Neutrophil (primary cell): ENCODE data around the gene EP400.

Experiments
- H3K27ac ChIP-seq: fragments of 200-600 bp; sonication (generic); 2 replicates; pipeline ENCODE4 v1.5.1; 2016; ENCODE audit warnings: mild to moderate bottlenecking, moderate library complexity
- H3K27me3 ChIP-seq: fragments of 200-600 bp; sonication (generic); 2 replicates; pipeline ENCODE4 v1.6.0; 2016; ENCODE audit warnings: mild to moderate bottlenecking
- H3K36me3 ChIP-seq: fragments of 200-600 bp; sonication (generic); 2 replicates; pipeline ENCODE4 v1.5.1; 2017
- H3K4me1 ChIP-seq, 2 experiments: fragments of 200-600 bp in 1 of 2; sonication (generic) in 1 of 2; 1 replicate in 1 of 2; 2 replicates in 1 of 2; pipeline versions ENCODE4 v1.5.1 to v1.6.1; 2013 to 2016; ENCODE audit warnings: low read depth in 1 of 2, low read length in 1 of 2, mild to moderate bottlenecking in 1 of 2, moderate library complexity in 1 of 2; ENCODE audit not compliant: control insufficient read depth in 1 of 2, insufficient read depth in 1 of 2
- H3K4me3 ChIP-seq, 2 experiments: fragments of 200-600 bp in 1 of 2; sonication (generic) in 1 of 2; 1 replicate in 1 of 2; 2 replicates in 1 of 2; pipeline ENCODE4 v1.5.1; 2013 to 2016; ENCODE audit warnings: low read depth in 1 of 2, low read length in 1 of 2, mild to moderate bottlenecking in 1 of 2, moderate library complexity in 1 of 2
- H3K9me3 ChIP-seq: fragments of 200-600 bp; sonication (generic); 2 replicates; pipeline ENCODE4 v1.5.1; 2016
- TF ChIP-seq, protein P1 (sequence below): fragments of 200-600 bp; sonication (generic); IDR thresholded peaks from 2 replicates; pipeline ENCODE4 v1.5.1; 2016; ENCODE audit warnings: antibody characterized with exemption

The EP400 gene

DNA sequence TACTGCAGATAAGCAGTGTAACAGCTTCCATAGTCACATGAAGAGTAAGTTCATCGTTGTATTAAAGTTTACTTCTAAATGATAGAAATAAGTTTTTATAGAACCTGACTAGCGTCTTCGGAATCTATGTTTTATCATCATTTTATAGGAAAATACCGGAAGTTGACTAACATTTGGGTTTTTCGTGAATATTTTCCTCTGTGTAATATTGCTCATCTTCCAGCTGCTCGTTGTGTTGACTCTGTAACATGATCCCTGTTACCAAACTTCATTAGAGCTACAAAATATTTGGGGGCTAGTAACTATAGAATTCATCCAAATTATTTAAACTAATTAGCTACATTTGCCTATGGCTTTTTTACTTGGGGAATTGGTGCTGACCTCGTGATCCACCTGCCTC is 157.2 kb downstream of the EP400 start:
- H3K9me3 ChIP-seq = no peaks in the 10 kb centered on the region
- H3K4me3 ChIP-seq = no peak overlapping the region
- TF ChIP-seq, protein P1, sequence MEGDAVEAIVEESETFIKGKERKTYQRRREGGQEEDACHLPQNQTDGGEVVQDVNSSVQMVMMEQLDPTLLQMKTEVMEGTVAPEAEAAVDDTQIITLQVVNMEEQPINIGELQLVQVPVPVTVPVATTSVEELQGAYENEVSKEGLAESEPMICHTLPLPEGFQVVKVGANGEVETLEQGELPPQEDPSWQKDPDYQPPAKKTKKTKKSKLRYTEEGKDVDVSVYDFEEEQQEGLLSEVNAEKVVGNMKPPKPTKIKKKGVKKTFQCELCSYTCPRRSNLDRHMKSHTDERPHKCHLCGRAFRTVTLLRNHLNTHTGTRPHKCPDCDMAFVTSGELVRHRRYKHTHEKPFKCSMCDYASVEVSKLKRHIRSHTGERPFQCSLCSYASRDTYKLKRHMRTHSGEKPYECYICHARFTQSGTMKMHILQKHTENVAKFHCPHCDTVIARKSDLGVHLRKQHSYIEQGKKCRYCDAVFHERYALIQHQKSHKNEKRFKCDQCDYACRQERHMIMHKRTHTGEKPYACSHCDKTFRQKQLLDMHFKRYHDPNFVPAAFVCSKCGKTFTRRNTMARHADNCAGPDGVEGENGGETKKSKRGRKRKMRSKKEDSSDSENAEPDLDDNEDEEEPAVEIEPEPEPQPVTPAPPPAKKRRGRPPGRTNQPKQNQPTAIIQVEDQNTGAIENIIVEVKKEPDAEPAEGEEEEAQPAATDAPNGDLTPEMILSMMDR = no peak
- H3K27ac ChIP-seq = no peak overlapping the region
- no peaks in the 10 kb centered on the region for H3K4me1 ChIP-seq
- no peaks in the 10 kb centered on the region for H3K27me3 ChIP-seq
- H3K36me3 ChIP-seq = peaks cover 22% of the 10 kb centered on the region

DNA sequence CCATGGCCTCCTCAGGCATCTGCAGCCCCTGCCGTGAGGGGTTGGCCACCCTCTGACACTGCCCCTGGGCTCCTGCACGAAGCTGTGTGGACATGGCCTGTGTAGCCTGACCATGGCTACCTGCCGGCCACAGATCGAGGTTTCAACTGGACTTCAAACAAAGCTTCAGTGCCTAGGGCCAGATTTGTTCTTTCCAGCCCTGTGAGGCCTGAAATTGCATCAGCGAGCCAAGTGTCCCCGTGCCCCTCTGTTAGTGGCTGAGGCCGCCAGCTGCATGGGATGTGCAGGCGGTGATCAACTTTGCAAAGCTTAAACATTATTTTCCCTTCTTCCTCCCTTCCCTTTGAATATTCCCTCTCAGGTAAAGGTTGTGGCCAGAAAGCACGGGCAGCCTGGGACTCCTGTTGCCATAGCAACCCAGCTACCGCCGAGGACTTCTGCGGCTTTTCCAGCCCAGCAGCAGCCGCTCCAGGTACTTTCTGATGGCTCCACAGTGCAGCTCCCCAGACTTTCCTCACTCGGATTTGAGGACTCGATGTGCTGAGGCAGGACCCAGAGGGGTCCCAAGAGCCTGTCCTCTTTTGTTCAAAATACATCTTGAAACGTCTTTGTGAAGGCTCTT is 158.6 kb downstream of the EP400 start:
- no peaks in the 10 kb centered on the region for H3K9me3 ChIP-seq
- TF ChIP-seq, protein P1 = no peak
- H3K27me3 ChIP-seq = no peaks in the 10 kb centered on the region
- H3K36me3 ChIP-seq = peaks cover 23% of the 10 kb centered on the region
- H3K4me1 ChIP-seq = no peaks in the 10 kb centered on the region
- H3K27ac ChIP-seq = no peak overlapping the region
- no peak overlapping the region for H3K4me3 ChIP-seq

DNA sequence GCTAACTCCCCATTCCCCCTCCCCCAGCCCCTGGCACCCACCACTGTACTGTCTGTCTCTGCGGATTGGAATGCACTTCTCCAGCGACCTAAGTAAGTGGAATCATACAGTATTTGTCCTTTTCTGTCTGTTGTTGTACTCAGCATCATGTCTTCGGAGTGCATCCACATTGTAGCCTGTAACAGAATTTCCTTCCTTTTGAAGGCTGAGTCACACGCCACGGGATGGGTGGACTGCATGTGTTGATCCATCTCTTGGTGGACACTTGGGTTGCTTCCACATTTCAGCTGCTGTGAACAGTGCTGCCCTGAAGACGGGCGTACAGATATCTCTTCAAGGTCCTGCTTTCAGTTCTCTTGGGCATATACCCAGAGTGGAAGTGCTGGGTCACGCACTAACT is 160.0 kb downstream of the EP400 start:
- H3K4me1 ChIP-seq = no peaks in the 10 kb centered on the region
- no peaks in the 10 kb centered on the region for H3K27me3 ChIP-seq
- TF ChIP-seq, protein P1 = no peak
- peaks cover 34% of the 10 kb centered on the region for H3K36me3 ChIP-seq
- no peaks in the 10 kb centered on the region for H3K9me3 ChIP-seq
- no peak overlapping the region for H3K27ac ChIP-seq
- H3K4me3 ChIP-seq = no peak overlapping the region

DNA sequence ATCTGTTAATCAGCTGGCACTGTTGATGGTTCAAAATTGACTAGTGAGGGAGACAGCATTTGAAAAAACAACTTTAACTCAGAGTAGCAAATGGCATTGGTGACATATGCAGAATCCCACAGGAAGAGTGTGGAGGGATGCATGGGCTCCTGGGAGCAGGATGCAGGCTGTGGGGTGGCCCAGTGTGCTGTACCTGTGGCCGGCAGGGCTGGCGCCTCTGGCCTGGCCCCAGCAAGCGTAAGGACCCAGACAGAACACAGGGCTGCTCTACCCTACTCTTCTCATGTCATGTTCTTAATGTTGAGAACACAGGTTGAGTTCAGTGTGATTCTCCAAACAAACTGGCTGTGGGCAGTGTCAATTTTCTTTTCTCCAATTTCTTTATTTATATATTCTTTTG is 160.9 kb downstream of the EP400 start:
- Histone ChIP-seq H3K36me3 (peaks cover 36% of the 10 kb centered on the region), H3K4me1 (no peaks in the 10 kb centered on the region), H3K27me3 (no peaks in the 10 kb centered on the region), H3K9me3 (no peaks in the 10 kb centered on the region), H3K4me3 (no peak overlapping the region), H3K27ac (no peak overlapping the region)
- TF ChIP-seq, protein P1 = no peak

DNA sequence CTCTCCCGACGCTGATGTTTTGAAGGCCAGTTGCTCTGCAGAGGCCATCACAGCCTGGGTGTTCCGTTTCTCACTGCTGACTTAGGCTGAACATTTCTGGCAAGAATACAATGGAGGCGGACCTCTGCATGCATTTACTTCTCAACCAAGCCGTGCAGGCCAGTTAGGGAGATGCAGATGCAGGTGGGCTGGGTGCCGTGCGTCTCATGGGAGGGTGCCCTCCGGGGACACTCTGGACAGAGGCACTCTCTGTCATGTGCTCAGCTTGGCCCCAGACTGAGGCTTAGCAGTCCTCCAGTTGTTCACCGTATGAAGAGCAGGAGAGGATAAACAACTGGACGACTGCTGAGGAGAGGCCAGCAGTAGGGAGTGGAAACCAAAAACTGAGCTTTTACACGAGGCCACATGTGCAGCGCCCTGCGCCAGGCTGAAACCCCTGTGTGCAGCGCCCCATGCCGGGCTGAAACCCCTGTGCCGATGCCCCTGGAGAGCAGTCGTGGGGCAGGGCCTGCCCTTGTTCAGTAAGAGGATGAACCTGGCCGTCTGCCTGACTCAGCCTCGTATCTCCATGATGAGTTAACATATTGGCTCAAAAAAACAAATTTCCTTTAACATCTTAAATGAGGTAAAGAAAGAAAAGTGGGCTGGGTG is 162.0 kb downstream of the EP400 start:
- Histone ChIP-seq H3K27me3 (no peaks in the 10 kb centered on the region), H3K4me3 (no peak overlapping the region), H3K9me3 (no peaks in the 10 kb centered on the region), H3K4me1 (no peaks in the 10 kb centered on the region), H3K36me3 (peaks cover 44% of the 10 kb centered on the region), H3K27ac (no peak overlapping the region)
- TF ChIP-seq, protein P1 = no peak
